ENCODE results near the gene SRRT. TPM values are rescaled to one million over a fixed set of nuclear protein-coding genes. Genes with fewer than 3 reads are reported as not detected.

Gene SRRT
- total RNA-seq, result 100 to 1,000 TPM in 4 of 6 donors, 10 to 100 TPM in 2; 57.9 to 324 (median 111) TPM

GRCh38 chr7:100874577-100875355 lies at the start of gene SRRT:
TSS of gene SRRT (plus strand) at chr7:100875103. CDS start at chr7:100875591, 488 bp downstream.
- Histone ChIP-seq H3K27me3 (no peaks in the 10 kb centered on the region), H3K4me3 (peak within 1 kb of the TSS; percentile 93 to 100 (median 97)), H3K27ac (peak within 1 kb of the TSS; percentile 92 to 98 (median 96)), H3K36me3 (peaks cover 10 to 54% (median 21%) of the 10 kb centered on the region in 4 donors), H3K9me3 (no peaks in the 10 kb centered on the region), H3K4me1 (peaks cover 28 to 35% (median 30%) of the 10 kb centered on the region in 4 donors)
- TF ChIP-seq POLR2A (IDR thresholded peaks at IDR 0.05) (peak; percentile 58 to 98 (median 96)), EP300 (IDR thresholded peaks at IDR 0.05) (peak in 1 of 4 donors; percentile 92), CTCF (IDR thresholded peaks at IDR 0.05) (peak; percentile 44 to 95 (median 90)), POLR2AphosphoS5 (IDR thresholded peaks at IDR 0.05) (peak; percentile 99)
- DNase-seq (peak; percentile 97 to 98), ATAC-seq (ENCODE audit: low FRiP score in 2 of 2) (peak; percentile 98)
- WGBS, 2 donors, result 4 to 5% methylated on average over 4 to 68 of the region's 79 CpGs

- Histone ChIP-seq H3K4me3 (peak overlapping the region; percentile 59 to 82 (median 76)), H3K36me3 (peaks cover 11 to 38% (median 31%) of the 10 kb centered on the region in 4 donors), H3K4me1 (peaks cover 36 to 60% (median 41%) of the 10 kb centered on the region in 4 donors), H3K27me3 (peaks cover 0 to 9% (median 3%) of the 10 kb centered on the region in 4 donors), H3K9me3 (no peaks in the 10 kb centered on the region), H3K27ac (peak overlapping the region; percentile 75 to 89 (median 82))
- WGBS, 2 donors, result 41 to 49% methylated on average over 16 of the region's 16 CpGs
- ATAC-seq (ENCODE audit: low FRiP score in 2 of 2) (no peak), DNase-seq (peak in 1 of 2 donors; percentile 42)
- TF ChIP-seq POLR2AphosphoS5 (IDR thresholded peaks at IDR 0.05) (peak; percentile 64 to 69), EP300 (IDR thresholded peaks at IDR 0.05) (no peak)
These were observed 49.7 kb upstream of the SRRT start for GRCh38 chr7:100825215-100825671.

- Histone ChIP-seq H3K9me3 (no peaks in the 10 kb centered on the region), H3K36me3 (peaks cover 11 to 33% (median 28%) of the 10 kb centered on the region in 4 donors), H3K4me1 (peaks cover 36 to 61% (median 41%) of the 10 kb centered on the region in 4 donors), H3K4me3 (peak overlapping the region; percentile 59 to 82 (median 76)), H3K27ac (peak overlapping the region; percentile 75 to 89 (median 82)), H3K27me3 (peaks cover 0 to 9% (median 3%) of the 10 kb centered on the region in 4 donors)
- DNase-seq (no peak), ATAC-seq (ENCODE audit: low FRiP score in 2 of 2) (peak in 1 of 2 donors; percentile 16)
- 13 to 14% methylated on average over 17 of the region's 17 CpGs for WGBS, 2 donors
- TF ChIP-seq EP300 (IDR thresholded peaks at IDR 0.05) (no peak), CTCF (IDR thresholded peaks at IDR 0.05) (peak in 1 of 6 experiments; percentile 12), POLR2A (IDR thresholded peaks at IDR 0.05) (no peak), POLR2AphosphoS5 (IDR thresholded peaks at IDR 0.05) (no peak)
These were observed 49.0 kb upstream of the SRRT start for GRCh38 chr7:100825751-100826513.

GRCh38 chr7:100826514-100827329 lies 48.2 kb upstream of the SRRT start:
- 2 to 4% methylated on average over 17 to 18 of the region's 71 CpGs for WGBS, 2 donors
- H3K4me3 ChIP-seq, result peak overlapping the region; percentile 59 to 82 (median 76)
- peaks cover 36 to 61% (median 41%) of the 10 kb centered on the region in 4 donors for H3K4me1 ChIP-seq
- DNase-seq, result no peak
- peak in 1 of 2 donors; percentile 48 for ATAC-seq (ENCODE audit: low FRiP score in 2 of 2)
- H3K27ac ChIP-seq, result peak overlapping the region; percentile 75 to 89 (median 82)
- no peak for TF ChIP-seq EP300 (IDR thresholded peaks at IDR 0.05)
- TF ChIP-seq POLR2AphosphoS5 (IDR thresholded peaks at IDR 0.05), result no peak
- TF ChIP-seq POLR2A (IDR thresholded peaks at IDR 0.05), result no peak
- TF ChIP-seq CTCF (IDR thresholded peaks at IDR 0.05), result no peak
- H3K9me3 ChIP-seq, result no peaks in the 10 kb centered on the region
- peaks cover 0 to 9% (median 3%) of the 10 kb centered on the region in 4 donors for H3K27me3 ChIP-seq
- peaks cover 8 to 25% (median 23%) of the 10 kb centered on the region in 4 donors for H3K36me3 ChIP-seq

Data from upper lobe of left lung (tissue), 6 donors.